Measurements from ENCODE around the gene P2RX5. TPM values are rescaled to one million over a fixed set of nuclear protein-coding genes. Genes with fewer than 3 reads are reported as not detected.
"Not testable (repeated sequence)": the region's sequence is repeated elsewhere in the genome, so short reads cannot be mapped to it uniquely, and the experiment has no call there.

Gene P2RX5, protein sequence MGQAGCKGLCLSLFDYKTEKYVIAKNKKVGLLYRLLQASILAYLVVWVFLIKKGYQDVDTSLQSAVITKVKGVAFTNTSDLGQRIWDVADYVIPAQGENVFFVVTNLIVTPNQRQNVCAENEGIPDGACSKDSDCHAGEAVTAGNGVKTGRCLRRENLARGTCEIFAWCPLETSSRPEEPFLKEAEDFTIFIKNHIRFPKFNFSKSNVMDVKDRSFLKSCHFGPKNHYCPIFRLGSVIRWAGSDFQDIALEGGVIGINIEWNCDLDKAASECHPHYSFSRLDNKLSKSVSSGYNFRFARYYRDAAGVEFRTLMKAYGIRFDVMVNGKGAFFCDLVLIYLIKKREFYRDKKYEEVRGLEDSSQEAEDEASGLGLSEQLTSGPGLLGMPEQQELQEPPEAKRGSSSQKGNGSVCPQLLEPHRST
- total RNA-seq = 10.0 TPM

- no peak for DNase-seq
These were observed at the start of gene P2RX5 for GRCh38 chr17:3695723-3696411. TSS of gene P2RX5 (minus strand) at chr17:3696155. CDS start at chr17:3696005, 150 bp downstream.

DNA sequence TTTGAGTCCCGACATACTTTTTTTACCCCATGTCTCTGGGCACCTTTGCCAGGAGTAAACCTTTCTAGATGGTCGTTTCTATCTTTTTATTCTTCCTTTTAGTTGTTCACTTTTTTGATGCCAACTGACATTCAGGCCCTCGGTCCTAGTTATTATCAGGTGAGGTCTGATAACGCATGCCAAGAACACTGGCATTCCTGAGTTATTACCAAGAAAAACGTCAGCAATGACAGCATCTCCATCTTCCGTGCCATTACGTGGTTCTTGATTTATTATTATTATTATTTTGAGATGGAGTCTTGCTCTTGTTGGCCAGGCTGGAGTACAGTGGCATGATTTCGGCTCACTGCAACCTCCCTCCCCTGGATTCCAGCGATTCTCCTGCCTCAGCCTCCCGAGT, 49.1 kb upstream of the P2RX5 start:
- DNase-seq = no peak

GRCh38 chr17:3744014-3744413, 48.1 kb upstream of the P2RX5 start:
- no peak for DNase-seq

GRCh38 chr17:3740611-3741073, 44.7 kb upstream of the P2RX5 start:
- DNase-seq = no peak

DNA sequence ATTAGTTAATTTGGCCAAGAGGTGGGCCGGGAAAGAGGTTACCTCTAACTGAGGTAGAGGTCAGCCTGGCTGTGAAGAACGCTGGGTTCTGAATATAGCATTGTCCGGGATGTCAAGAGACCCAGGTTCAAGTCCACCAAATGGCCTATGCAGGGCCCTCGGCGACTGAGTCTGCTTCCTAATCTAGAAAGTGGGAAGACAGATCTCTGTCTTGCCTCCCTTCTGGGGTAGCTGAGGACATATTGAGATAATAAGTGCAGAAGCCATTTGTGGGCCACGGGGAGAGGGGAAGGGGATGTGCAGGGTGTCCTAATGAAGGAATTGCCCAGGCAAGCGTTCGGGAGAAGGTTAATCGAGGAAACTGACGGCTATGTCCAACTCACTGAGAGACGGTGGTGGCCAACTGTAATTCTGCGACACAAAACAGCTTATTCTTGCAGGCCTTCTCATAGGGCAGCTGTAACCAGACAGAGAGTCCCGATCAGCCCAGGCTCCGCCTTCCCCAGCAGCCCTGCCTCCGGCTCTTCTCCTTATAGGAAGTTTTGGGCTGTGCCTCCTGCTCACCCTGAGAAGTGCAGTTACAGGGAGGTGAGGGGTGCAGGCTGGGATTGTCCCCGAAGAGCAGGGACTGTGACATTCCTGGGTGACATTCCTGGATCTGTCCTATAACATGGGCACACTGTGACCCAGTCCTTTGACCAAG, 43.6 kb upstream of the P2RX5 start:
- no peak for DNase-seq

GRCh38 chr17:3738562-3739295, 42.8 kb upstream of the P2RX5 start:
- DNase-seq = peak; percentile 53

GRCh38 chr17:3735515-3735914, 39.6 kb upstream of the P2RX5 start:
- DNase-seq = no peak

GRCh38 chr17:3734911-3735276, 38.9 kb upstream of the P2RX5 start:
- not testable (repeated sequence) for DNase-seq

- no peak for DNase-seq
These were observed 36.3 kb upstream of the P2RX5 start for GRCh38 chr17:3732210-3732621.

DNA sequence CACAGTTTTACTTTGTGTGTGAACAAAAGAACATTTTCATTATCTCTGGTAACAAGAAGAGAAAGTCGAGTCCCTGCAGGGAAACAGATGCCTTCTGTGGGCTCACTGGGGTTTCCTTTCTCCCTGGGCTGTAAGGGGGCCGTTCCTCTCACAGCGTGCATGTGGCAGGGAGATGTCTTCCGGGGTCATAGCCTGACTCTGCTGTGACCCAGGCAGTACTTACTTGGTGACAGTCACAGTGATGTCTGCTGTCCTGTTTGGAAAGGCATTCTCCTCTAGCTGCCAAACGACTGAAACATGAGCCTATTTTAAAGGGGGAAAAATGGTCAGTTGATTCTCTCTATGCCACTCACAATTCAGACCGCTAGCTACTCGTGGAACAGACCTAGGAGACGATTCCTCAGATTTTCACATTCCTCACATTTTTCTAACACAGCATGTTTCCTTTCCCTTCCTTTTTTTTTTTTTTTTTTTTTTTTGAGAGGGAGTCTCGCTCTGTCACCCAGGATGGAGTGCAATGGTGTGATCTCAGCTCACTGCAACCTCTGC, 35.0 kb upstream of the P2RX5 start:
- no peak for DNase-seq

- DNase-seq = no peak
These were observed 33.9 kb upstream of the P2RX5 start for GRCh38 chr17:3729881-3730280.

GRCh38 chr17:3728099-3728498, 32.1 kb upstream of the P2RX5 start:
- DNase-seq = not testable (repeated sequence)

GRCh38 chr17:3727041-3727440, 31.1 kb upstream of the P2RX5 start:
- DNase-seq = no peak

- DNase-seq = no peak
These were observed 28.6 kb upstream of the P2RX5 start for GRCh38 chr17:3724378-3725077.

- DNase-seq = peak; percentile 73
These were observed 27.8 kb upstream of the P2RX5 start, which contains the start of gene HASPIN for GRCh38 chr17:3723556-3724377. TSS of gene HASPIN (plus strand) at chr17:3723903. CDS start at chr17:3723936, 33 bp downstream.

DNA sequence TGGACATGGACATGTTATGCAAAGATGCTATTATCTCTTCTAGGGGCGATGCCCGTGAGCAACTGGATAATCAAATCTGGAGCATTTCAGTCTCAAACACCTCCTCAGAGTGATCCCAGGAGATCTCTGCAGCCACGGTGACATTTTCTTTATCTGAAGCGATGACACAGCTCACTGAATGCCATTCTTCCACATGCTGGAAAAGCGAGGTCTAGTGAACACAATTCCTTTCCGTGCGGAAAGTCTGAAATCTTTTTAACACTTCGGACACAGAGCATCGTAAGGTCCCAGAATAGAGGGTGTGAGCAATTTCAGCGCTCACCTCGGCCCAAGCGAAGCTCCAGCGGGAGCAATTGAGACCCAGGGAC, 27.2 kb upstream of the P2RX5 start:
- no peak for DNase-seq

DNA sequence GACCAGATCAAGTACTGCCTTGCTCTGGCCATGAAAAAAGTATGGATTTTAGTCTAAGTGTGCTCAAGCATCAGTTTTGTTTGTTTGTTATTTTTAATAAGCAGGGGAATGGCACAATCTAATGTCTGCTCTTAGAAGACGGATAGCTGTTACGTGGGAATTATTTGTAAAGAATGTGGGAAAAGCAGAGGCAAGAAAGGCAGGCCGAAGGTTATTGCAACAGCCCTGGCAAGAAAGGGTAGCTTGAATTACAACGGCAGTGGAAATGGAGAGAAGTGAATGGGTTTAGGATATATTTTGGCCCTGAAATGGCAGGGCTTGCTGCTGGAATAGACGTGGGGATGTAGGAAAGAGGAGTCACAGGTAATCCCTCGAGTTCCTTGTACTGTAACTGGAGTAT, 26.8 kb upstream of the P2RX5 start:
- no peak for DNase-seq

DNA sequence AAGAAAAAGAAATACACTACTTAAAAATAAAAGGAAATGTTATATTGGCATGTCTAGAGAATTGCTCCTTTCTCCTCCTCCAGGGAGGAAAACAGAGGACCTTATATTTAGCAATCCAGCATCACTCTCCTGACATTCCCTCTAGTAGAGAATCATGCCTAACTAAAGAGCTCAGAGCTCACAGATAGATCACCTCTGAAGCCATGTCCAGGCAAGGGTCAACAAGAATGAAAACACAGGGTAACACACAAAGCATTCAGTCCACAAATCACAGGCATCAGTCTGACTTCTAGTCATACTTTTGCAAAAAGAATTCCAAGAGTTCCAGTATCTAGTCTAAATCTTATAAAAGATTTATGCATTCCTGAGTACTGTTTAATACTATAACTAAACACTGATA, 23.3 kb upstream of the P2RX5 start:
- no peak for DNase-seq

DNA sequence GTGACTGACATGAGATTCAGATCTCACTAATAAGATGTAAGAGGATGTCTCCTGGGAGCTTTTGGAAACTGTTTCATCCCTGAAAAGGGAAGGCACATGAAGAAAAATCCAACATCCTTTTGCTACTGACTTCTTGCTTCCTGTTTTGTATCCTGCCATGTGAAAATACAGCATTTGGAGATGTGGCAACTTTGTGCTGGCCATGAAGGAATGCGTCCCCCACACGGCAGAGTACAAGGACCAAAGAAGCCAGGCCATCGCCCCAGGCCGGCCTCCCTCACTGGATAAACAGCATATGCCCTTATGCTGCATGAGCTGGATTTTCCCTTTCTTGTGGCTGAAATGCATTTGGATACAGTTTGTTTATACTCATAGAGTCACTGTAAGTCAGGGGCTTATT, 22.2 kb upstream of the P2RX5 start:
- DNase-seq = no peak

GRCh38 chr17:3715296-3715695, 19.3 kb upstream of the P2RX5 start:
- no peak for DNase-seq
